HepG2 (cell line): ENCODE measurements around the gene ABAT. TPM values are rescaled to one million over a fixed set of nuclear protein-coding genes. Genes with fewer than 3 reads are reported as not detected.
A peak's percentile ranks its signal among the peaks of the same experiment; 100 is the strongest.

Source experiments
- ASH2L ChIP-seq: fragments of 300-600, 200-600 bp; sonication (generic); IDR thresholded peaks from 2 replicates; pipeline ENCODE4 v1.7.0; 2017; ENCODE audit warnings: low read depth, mild to moderate bottlenecking, moderate library complexity, mixed read lengths, low read length; ENCODE audit not compliant: insufficient read length
- CEBPB ChIP-seq: IDR thresholded peaks from 2 replicates; pipeline ENCODE4 v1.6.1; 2011; ENCODE audit warnings: low read depth, low read length, improper control_type of control experiment, borderline replicate concordance
- HNF4A ChIP-seq: sonication (generic); formaldehyde crosslinking; IDR thresholded peaks from 2 replicates; pipeline ENCODE4 v1.4.0; 2020; ENCODE audit warnings: missing genetic modification reagents
- HNRNPH1 ChIP-seq: fragments of 200-400 bp; formaldehyde crosslinking; optimal IDR thresholded peaks from 2 replicates; pipeline ENCODE3; 2017; ENCODE audit warnings: mild to moderate bottlenecking, low read depth, low read length
- MEF2D ChIP-seq: sonication (generic); formaldehyde crosslinking; IDR thresholded peaks from 2 replicates; pipeline ENCODE4 v1.5.1; 2020; ENCODE audit warnings: mild to moderate bottlenecking, missing genetic modification reagents
- MZF1 ChIP-seq: sonication (generic); formaldehyde crosslinking; IDR thresholded peaks from 2 replicates; pipeline ENCODE4 v1.8.1; 2023; ENCODE audit warnings: mild to moderate bottlenecking, missing genetic modification reagents, borderline replicate concordance
- NFIB ChIP-seq: sonication (generic); formaldehyde crosslinking; IDR thresholded peaks from 2 replicates; pipeline ENCODE4 v1.9.0; 2021; ENCODE audit warnings: missing genetic modification reagents, mild to moderate bottlenecking, borderline replicate concordance
- NFIC ChIP-seq: IDR thresholded peaks from 2 replicates; pipeline ENCODE4 v1.6.1; 2012; ENCODE audit warnings: mild to moderate bottlenecking, low read length, inconsistent platforms
- SSRP1 ChIP-seq: IDR thresholded peaks from 2 replicates; pipeline ENCODE4 v1.6.1; 2016; ENCODE audit warnings: control low read depth
- U2AF1 ChIP-seq: fragments of 200-400 bp; formaldehyde crosslinking; optimal IDR thresholded peaks from 2 replicates; pipeline ENCODE3; 2017; ENCODE audit warnings: mild to moderate bottlenecking, low read depth, low read length
- YY1 ChIP-seq: IDR thresholded peaks from 2 replicates; pipeline ENCODE4 v1.6.1; 2011; ENCODE audit warnings: low read length, low read depth, moderate library complexity, mild to moderate bottlenecking; ENCODE audit not compliant: insufficient read depth, insufficient replicate concordance
- ZNF224 ChIP-seq: sonication (generic); formaldehyde crosslinking; IDR thresholded peaks from 2 replicates; pipeline ENCODE4 v1.5.0; 2020; ENCODE audit warnings: mild to moderate bottlenecking, missing genetic modification reagents
- ZNF530 ChIP-seq: sonication (generic); formaldehyde crosslinking; IDR thresholded peaks from 2 replicates; pipeline ENCODE4 v1.5.0; 2020; ENCODE audit warnings: low read depth, mild to moderate bottlenecking, missing genetic modification reagents
- ZNF569 ChIP-seq: sonication (generic); formaldehyde crosslinking; IDR thresholded peaks from 2 replicates; pipeline ENCODE4 v1.5.0; 2020; ENCODE audit warnings: mild to moderate bottlenecking, missing genetic modification reagents, moderate library complexity, borderline replicate concordance
- ZNF768 ChIP-seq: sonication (generic); formaldehyde crosslinking; IDR thresholded peaks from 2 replicates; pipeline ENCODE4 v1.4.0; 2020; ENCODE audit warnings: missing genetic modification reagents
- polyA plus RNA-seq, 8 experiments: library from polyadenylated mRNA; depleted of rRNA in 3 of 8; stranded (reverse) in 7 of 8; unstranded in 1 of 8; fragments of >200 nt; fragmentation: Illumina TruSeq in 4 of 8; extraction: Trizol in 4 of 8; gene quantifications; 2 replicates each; pipeline versions ENCODE4 v1.2.1 to v1.2.3, GENCODE V29; 2011 to 2016; ENCODE audit warnings: low read depth in 4 of 8, missing spikeins in 1 of 8, mixed read lengths in 1 of 8; ENCODE audit not compliant: insufficient read depth in 1 of 8
- total RNA-seq, 5 experiments: library from RNA; depleted of rRNA; stranded (reverse); fragments of >200 nt; fragmentation: Illumina TruSeq; extraction: Trizol; gene quantifications; 2 replicates each; pipeline ENCODE4 v1.2.3, GENCODE V29; 2016; ENCODE audit warnings: low read depth in 1 of 5
- TF ChIP-seq, protein P1 (sequence below): sonication (generic); formaldehyde crosslinking; IDR thresholded peaks from 2 replicates; pipeline ENCODE4 v1.4.0; 2020; ENCODE audit warnings: low read depth, mild to moderate bottlenecking, missing genetic modification reagents
- TF ChIP-seq, protein P2 (sequence below): sonication (generic); formaldehyde crosslinking; IDR thresholded peaks from 2 replicates; pipeline ENCODE4 v1.4.0; 2020; ENCODE audit warnings: missing genetic modification reagents
- TF ChIP-seq, protein P3 (sequence below): sonication (generic); formaldehyde crosslinking; IDR thresholded peaks from 2 replicates; pipeline ENCODE4 v1.4.0; 2020; ENCODE audit warnings: mild to moderate bottlenecking, missing genetic modification reagents
- TF ChIP-seq, protein P4 (sequence below): sonication (generic); formaldehyde crosslinking; IDR thresholded peaks from 2 replicates; pipeline ENCODE4 v1.5.1; 2020; ENCODE audit warnings: mild to moderate bottlenecking, missing genetic modification reagents, borderline replicate concordance

Gene ABAT
- total and polyA plus RNA-seq, 2 of the 13 experiments (the other 11 are each of a cell fraction or from before 2014, with no cell fraction given), result 47.6 to 97.3 TPM

DNA sequence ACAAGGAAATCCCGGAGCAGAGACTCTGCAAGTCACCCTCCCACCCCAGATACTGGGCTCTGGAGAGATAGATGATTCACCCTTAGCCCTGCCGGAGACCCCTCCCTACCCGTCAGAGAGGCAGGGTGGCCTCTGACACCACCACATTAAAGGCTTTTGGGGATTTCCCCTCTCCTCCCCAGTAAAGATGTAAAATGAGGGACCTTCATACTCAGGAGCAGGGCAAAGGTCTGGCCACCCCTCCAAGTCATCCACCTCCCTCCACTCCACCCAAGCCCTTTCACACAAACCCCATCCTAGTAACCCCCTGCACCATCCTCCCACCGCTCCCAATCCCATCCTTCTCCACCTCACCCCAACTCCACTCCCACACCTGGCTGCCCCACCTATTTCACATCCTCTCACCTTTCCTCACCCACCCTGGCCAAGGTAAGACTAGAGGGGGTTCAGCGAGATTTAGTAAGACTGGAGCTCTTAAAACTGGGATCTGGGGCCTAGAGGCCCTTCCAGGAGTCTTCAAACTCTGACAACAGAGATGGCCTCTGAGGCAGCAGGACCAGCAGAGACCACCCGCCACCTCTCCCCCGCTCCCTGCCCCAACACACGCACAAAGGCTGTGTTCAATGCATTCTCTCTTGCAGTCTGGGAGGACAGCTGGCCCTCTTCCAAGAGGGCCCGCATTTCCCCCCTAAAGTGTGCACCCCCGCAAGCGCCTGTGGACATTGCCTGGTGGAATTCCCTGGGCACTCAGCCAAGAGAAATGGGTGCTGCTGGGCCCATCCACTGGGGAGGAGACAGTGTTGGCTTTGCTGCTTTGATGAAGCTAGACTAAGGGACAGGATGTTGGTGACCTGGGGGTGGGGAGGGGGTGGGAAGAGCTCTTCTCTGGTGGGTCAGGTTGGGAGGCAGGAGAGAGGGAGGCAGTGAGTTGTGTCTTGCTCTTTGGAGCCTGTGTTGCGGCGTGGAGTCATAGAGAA lies 1.1 kb downstream of the ABAT start (continued):
- TF ChIP-seq ZNF768 (CRISPR knock-in tag) (peak; percentile 55; the same call in 1 of the 2 replicates), ASH2L (peak; percentile 46), HNF4A (CRISPR knock-in tag) (peak; percentile 44; the same call in 1 of the 2 replicates), NFIB (peak; percentile 15; the same call in 1 of the 2 replicates), ZNF530 (CRISPR knock-in tag) (no peak), ZNF569 (CRISPR knock-in tag) (no peak), NFIC (peak; percentile 94), U2AF1 (peak; percentile 73), HNRNPH1 (peak; percentile 64), ZNF224 (CRISPR knock-in tag) (no peak), MZF1 (CRISPR knock-in tag) (no peak), MEF2D (CRISPR knock-in tag) (peak; percentile 89; the same call in 1 of the 2 replicates), YY1 (peak; percentile 37), CEBPB (no peak), SSRP1 (peak; percentile 77; the same call in 1 of the 2 replicates)
- TF ChIP-seq, protein P1, sequence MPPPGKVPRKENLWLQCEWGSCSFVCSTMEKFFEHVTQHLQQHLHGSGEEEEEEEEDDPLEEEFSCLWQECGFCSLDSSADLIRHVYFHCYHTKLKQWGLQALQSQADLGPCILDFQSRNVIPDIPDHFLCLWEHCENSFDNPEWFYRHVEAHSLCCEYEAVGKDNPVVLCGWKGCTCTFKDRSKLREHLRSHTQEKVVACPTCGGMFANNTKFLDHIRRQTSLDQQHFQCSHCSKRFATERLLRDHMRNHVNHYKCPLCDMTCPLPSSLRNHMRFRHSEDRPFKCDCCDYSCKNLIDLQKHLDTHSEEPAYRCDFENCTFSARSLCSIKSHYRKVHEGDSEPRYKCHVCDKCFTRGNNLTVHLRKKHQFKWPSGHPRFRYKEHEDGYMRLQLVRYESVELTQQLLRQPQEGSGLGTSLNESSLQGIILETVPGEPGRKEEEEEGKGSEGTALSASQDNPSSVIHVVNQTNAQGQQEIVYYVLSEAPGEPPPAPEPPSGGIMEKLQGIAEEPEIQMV (CRISPR knock-in tag), result no peak
- TF ChIP-seq, protein P2, sequence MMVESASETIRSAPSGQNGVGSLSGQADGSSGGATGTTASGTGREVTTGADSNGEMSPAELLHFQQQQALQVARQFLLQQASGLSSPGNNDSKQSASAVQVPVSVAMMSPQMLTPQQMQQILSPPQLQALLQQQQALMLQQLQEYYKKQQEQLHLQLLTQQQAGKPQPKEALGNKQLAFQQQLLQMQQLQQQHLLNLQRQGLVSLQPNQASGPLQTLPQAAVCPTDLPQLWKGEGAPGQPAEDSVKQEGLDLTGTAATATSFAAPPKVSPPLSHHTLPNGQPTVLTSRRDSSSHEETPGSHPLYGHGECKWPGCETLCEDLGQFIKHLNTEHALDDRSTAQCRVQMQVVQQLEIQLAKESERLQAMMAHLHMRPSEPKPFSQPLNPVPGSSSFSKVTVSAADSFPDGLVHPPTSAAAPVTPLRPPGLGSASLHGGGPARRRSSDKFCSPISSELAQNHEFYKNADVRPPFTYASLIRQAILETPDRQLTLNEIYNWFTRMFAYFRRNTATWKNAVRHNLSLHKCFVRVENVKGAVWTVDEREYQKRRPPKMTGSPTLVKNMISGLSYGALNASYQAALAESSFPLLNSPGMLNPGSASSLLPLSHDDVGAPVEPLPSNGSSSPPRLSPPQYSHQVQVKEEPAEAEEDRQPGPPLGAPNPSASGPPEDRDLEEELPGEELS, result peak; percentile 67
- TF ChIP-seq, protein P3, sequence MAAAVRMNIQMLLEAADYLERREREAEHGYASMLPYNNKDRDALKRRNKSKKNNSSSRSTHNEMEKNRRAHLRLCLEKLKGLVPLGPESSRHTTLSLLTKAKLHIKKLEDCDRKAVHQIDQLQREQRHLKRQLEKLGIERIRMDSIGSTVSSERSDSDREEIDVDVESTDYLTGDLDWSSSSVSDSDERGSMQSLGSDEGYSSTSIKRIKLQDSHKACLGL, result no peak
- TF ChIP-seq, protein P4, sequence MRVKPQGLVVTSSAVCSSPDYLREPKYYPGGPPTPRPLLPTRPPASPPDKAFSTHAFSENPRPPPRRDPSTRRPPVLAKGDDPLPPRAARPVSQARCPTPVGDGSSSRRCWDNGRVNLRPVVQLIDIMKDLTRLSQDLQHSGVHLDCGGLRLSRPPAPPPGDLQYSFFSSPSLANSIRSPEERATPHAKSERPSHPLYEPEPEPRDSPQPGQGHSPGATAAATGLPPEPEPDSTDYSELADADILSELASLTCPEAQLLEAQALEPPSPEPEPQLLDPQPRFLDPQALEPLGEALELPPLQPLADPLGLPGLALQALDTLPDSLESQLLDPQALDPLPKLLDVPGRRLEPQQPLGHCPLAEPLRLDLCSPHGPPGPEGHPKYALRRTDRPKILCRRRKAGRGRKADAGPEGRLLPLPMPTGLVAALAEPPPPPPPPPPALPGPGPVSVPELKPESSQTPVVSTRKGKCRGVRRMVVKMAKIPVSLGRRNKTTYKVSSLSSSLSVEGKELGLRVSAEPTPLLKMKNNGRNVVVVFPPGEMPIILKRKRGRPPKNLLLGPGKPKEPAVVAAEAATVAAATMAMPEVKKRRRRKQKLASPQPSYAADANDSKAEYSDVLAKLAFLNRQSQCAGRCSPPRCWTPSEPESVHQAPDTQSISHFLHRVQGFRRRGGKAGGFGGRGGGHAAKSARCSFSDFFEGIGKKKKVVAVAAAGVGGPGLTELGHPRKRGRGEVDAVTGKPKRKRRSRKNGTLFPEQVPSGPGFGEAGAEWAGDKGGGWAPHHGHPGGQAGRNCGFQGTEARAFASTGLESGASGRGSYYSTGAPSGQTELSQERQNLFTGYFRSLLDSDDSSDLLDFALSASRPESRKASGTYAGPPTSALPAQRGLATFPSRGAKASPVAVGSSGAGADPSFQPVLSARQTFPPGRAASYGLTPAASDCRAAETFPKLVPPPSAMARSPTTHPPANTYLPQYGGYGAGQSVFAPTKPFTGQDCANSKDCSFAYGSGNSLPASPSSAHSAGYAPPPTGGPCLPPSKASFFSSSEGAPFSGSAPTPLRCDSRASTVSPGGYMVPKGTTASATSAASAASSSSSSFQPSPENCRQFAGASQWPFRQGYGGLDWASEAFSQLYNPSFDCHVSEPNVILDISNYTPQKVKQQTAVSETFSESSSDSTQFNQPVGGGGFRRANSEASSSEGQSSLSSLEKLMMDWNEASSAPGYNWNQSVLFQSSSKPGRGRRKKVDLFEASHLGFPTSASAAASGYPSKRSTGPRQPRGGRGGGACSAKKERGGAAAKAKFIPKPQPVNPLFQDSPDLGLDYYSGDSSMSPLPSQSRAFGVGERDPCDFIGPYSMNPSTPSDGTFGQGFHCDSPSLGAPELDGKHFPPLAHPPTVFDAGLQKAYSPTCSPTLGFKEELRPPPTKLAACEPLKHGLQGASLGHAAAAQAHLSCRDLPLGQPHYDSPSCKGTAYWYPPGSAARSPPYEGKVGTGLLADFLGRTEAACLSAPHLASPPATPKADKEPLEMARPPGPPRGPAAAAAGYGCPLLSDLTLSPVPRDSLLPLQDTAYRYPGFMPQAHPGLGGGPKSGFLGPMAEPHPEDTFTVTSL, result 0 out of 2 replicates have a peak, but pooled peaks have one; percentile 53
